ENCODE results near the gene SLX4IP.

GRCh38 chr20:10507052-10507451 is 71.9 kb downstream of the SLX4IP start:
- no peak for TF ChIP-seq CTCF (conservative IDR thresholded peaks at IDR 0.05 in 1 of 2, IDR thresholded peaks at IDR 0.05 in 1 of 2; ENCODE audit: extremely low read depth in 1 of 2, insufficient read depth in 1 of 2, low read depth in 1 of 2, low read length in 2 of 2)
- no peak for TF ChIP-seq EZH2 (IDR thresholded peaks at IDR 0.05; ENCODE audit: borderline replicate concordance, low read length)
